ENCODE measurements around the gene HSPB1.
A peak's percentile ranks its signal among the peaks of the same experiment; 100 is the strongest.

DNA sequence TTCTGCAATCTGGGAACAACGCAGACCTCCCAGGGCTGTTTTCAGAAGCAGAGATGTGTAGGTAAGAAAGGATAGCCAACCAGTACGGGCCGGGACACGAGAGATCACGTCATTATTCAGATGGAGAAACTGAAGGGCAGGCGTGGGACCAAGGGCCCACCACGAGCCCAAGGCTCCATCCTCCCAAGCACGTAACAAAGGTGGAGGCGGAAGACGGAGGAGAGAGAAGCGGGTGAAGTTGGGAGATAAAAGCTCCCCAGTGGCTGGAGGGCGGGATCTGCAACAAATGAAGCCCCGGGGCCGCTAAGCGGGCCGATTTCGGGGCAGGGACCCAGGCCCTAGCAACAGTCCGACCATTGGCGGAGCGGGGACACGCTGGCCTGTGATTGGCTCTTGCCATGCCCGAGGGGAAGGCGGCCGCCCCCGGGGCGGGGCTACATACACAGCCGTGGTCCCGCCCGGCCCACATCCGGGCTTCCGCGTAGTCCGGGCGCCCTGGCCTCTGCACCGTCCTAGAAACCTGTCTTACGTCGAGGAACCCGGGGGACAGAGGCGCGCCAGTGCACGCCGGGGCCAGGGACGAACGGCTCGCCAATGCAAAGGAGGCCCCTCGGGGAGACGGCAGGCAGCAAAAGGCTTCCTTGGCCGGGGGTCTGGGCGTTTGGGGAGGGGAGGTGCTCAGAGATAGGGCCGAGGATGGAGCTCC lies 15.5 kb downstream of the HSPB1 start:
- TF ChIP-seq CTCF (IDR thresholded peaks at IDR 0.05) (no peak), POLR2A (IDR thresholded peaks at IDR 0.05) (peak; percentile 28 to 59)

Measured in suprapubic skin (tissue), 3 donors.